ENCODE results near the gene ADI1.
A peak's percentile ranks its signal among the peaks of the same experiment; 100 is the strongest.
"Not testable (repeated sequence)": the region's sequence is repeated elsewhere in the genome, so short reads cannot be mapped to it uniquely, and the experiment has no call there.

ADI1 gene

GRCh38 chr2:3456125-3456524 lies 63.2 kb downstream of the ADI1 start:
- TF ChIP-seq, protein P1, sequence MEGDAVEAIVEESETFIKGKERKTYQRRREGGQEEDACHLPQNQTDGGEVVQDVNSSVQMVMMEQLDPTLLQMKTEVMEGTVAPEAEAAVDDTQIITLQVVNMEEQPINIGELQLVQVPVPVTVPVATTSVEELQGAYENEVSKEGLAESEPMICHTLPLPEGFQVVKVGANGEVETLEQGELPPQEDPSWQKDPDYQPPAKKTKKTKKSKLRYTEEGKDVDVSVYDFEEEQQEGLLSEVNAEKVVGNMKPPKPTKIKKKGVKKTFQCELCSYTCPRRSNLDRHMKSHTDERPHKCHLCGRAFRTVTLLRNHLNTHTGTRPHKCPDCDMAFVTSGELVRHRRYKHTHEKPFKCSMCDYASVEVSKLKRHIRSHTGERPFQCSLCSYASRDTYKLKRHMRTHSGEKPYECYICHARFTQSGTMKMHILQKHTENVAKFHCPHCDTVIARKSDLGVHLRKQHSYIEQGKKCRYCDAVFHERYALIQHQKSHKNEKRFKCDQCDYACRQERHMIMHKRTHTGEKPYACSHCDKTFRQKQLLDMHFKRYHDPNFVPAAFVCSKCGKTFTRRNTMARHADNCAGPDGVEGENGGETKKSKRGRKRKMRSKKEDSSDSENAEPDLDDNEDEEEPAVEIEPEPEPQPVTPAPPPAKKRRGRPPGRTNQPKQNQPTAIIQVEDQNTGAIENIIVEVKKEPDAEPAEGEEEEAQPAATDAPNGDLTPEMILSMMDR (IDR thresholded peaks at IDR 0.05; ENCODE audit: poor library complexity, severe bottlenecking), result no peak
- H3K36me3 ChIP-seq (ENCODE audit: low read depth), result peaks cover 10% of the 10 kb centered on the region
- no peak for ATAC-seq (ENCODE audit: low read depth)
- H3K27me3 ChIP-seq (ENCODE audit: insufficient read depth, poor library complexity, severe bottlenecking), result no peaks in the 10 kb centered on the region
- H3K9me3 ChIP-seq (ENCODE audit: severe bottlenecking), result no peaks in the 10 kb centered on the region
- H3K27ac ChIP-seq (ENCODE audit: poor library complexity, severe bottlenecking), result no peak overlapping the region
- peak; percentile 34 for DNase-seq (ENCODE audit: low spot score)
- no peaks in the 10 kb centered on the region for H3K4me1 ChIP-seq (ENCODE audit: insufficient read depth, poor library complexity, severe bottlenecking)
- no peak overlapping the region for H3K4me3 ChIP-seq (ENCODE audit: severe bottlenecking)

- Histone ChIP-seq H3K27me3 (ENCODE audit: insufficient read depth, poor library complexity, severe bottlenecking) (no peaks in the 10 kb centered on the region), H3K27ac (ENCODE audit: poor library complexity, severe bottlenecking) (no peak overlapping the region), H3K4me1 (ENCODE audit: insufficient read depth, poor library complexity, severe bottlenecking) (no peaks in the 10 kb centered on the region), H3K36me3 (ENCODE audit: low read depth) (peaks cover 15% of the 10 kb centered on the region), H3K9me3 (ENCODE audit: severe bottlenecking) (no peaks in the 10 kb centered on the region), H3K4me3 (ENCODE audit: severe bottlenecking) (no peak overlapping the region)
- TF ChIP-seq, protein P1 (IDR thresholded peaks at IDR 0.05; ENCODE audit: poor library complexity, severe bottlenecking), result no peak
- DNase-seq (ENCODE audit: low spot score), result peak; percentile 63
- no peak for ATAC-seq (ENCODE audit: low read depth)
Measured at GRCh38 chr2:3454802-3455201, 64.5 kb downstream of the ADI1 start.

- H3K4me3 ChIP-seq (ENCODE audit: severe bottlenecking); ATAC-seq (ENCODE audit: low read depth): not testable (repeated sequence)
- peaks cover 15% of the 10 kb centered on the region for H3K36me3 ChIP-seq (ENCODE audit: low read depth)
Measured at GRCh38 chr2:3454005-3454404, 65.3 kb downstream of the ADI1 start.

GRCh38 chr2:3453190-3453999 lies 65.9 kb downstream of the ADI1 start:
- H3K27me3 ChIP-seq (ENCODE audit: insufficient read depth, poor library complexity, severe bottlenecking), result no peaks in the 10 kb centered on the region
- no peak overlapping the region for H3K27ac ChIP-seq (ENCODE audit: poor library complexity, severe bottlenecking)
- TF ChIP-seq, protein P1 (IDR thresholded peaks at IDR 0.05; ENCODE audit: poor library complexity, severe bottlenecking), result no peak
- DNase-seq (ENCODE audit: low spot score), result peak; percentile 43
- ATAC-seq (ENCODE audit: low read depth), result no peak
- no peaks in the 10 kb centered on the region for H3K9me3 ChIP-seq (ENCODE audit: severe bottlenecking)
- no peaks in the 10 kb centered on the region for H3K4me1 ChIP-seq (ENCODE audit: insufficient read depth, poor library complexity, severe bottlenecking)
- no peak overlapping the region for H3K4me3 ChIP-seq (ENCODE audit: severe bottlenecking)
- H3K36me3 ChIP-seq (ENCODE audit: low read depth), result peaks cover 15% of the 10 kb centered on the region

More at GRCh38 chr2:3454005-3454404, 65.3 kb downstream of the ADI1 start:
- H3K27me3 ChIP-seq (ENCODE audit: insufficient read depth, poor library complexity, severe bottlenecking); H3K27ac ChIP-seq (ENCODE audit: poor library complexity, severe bottlenecking); H3K4me1 ChIP-seq (ENCODE audit: insufficient read depth, poor library complexity, severe bottlenecking); H3K9me3 ChIP-seq (ENCODE audit: severe bottlenecking): not testable (repeated sequence)
- peak; percentile 19 for DNase-seq (ENCODE audit: low spot score)

DNA sequence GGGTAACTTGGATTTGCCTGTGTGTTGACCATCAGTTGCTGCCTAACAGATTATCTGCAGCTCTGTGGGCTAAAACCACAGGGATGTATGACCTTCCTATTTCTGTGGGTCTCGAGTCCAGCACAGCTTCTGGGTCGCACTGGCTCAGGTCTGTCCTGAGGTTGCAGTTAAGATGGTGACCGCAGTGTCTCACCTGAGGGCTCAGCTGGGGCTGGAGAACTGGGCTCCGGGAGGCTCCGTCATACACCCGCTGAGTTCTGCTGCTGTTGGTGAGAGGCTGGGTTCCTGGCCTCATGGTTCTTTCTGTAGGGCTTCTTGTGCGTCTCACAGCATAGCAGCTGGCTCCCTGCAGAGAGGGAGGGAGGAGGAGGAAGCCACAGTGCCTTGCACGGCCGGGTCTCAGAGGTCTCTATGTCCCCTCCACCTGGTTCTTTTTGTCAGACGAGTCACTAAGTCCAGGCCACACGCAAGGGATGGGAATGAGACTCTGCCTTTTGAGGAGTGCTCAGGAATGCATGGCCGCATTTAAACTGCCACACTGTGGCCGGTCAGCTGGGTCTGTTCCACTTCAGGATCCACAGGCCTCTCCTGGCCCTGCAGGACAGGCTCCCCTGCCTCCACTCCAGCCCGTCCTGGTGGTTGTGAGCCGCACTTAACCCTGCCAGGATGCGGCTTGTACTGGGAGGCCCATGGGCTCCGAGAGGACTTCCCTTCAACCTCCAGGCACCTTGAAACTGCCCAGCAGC lies 67.2 kb downstream of the ADI1 start:
- ATAC-seq (ENCODE audit: low read depth) (no peak), DNase-seq (ENCODE audit: low spot score) (peak; percentile 29)
- no peaks in the 10 kb centered on the region for H3K27me3 ChIP-seq (ENCODE audit: insufficient read depth, poor library complexity, severe bottlenecking)
- H3K27ac ChIP-seq (ENCODE audit: poor library complexity, severe bottlenecking), result no peak overlapping the region
- H3K9me3 ChIP-seq (ENCODE audit: severe bottlenecking), result no peaks in the 10 kb centered on the region
- no peaks in the 10 kb centered on the region for H3K4me1 ChIP-seq (ENCODE audit: insufficient read depth, poor library complexity, severe bottlenecking)
- no peak overlapping the region for H3K4me3 ChIP-seq (ENCODE audit: severe bottlenecking)
- TF ChIP-seq, protein P1 (IDR thresholded peaks at IDR 0.05; ENCODE audit: poor library complexity, severe bottlenecking), result no peak
- peaks cover 16% of the 10 kb centered on the region for H3K36me3 ChIP-seq (ENCODE audit: low read depth)

Measured in RWPE2 (cell line).